Fibroblast of skin of abdomen (primary cell): ENCODE data around the gene MTHFD2. TPM values are rescaled to one million over a fixed set of nuclear protein-coding genes. Genes with fewer than 3 reads are reported as not detected.
"Not testable (repeated sequence)": the region's sequence is repeated elsewhere in the genome, so short reads cannot be mapped to it uniquely, and the experiment has no call there.

Experiments
- DNase-seq: peaks from one replicate; pipeline ENCODE4 v3.0.0-alpha.2; 2013
- polyA plus RNA-seq, 2 experiments: library from polyadenylated mRNA; unstranded; fragments of 120-200 nt; gene quantifications; one replicate each; pipeline ENCODE4 v1.2.1, GENCODE V29; 2013; ENCODE audit not compliant: insufficient read length in 2 of 2

The MTHFD2 gene
- polyA plus RNA-seq (2013, experiment 1 of 2; ENCODE audit: insufficient read length): 416 TPM
- polyA plus RNA-seq (2013, experiment 2 of 2; ENCODE audit: insufficient read length): 414 TPM

GRCh38 chr2:74198461-74199274 is at the start of gene MTHFD2:
Gene MTHFD2 (plus strand): TSS chr2:74198615. CDS start chr2:74198642, 27 bp downstream.
- peak; percentile 99 for DNase-seq

GRCh38 chr2:74149247-74149525 is 49.2 kb upstream of the MTHFD2 start:
- no peak for DNase-seq

- no peak for DNase-seq
Measured at GRCh38 chr2:74149570-74150319, 48.7 kb upstream of the MTHFD2 start.

GRCh38 chr2:74152954-74153353 is 45.5 kb upstream of the MTHFD2 start:
- no peak for DNase-seq

GRCh38 chr2:74155830-74156229 is 42.6 kb upstream of the MTHFD2 start:
- DNase-seq: no peak

GRCh38 chr2:74162951-74163350 is 35.5 kb upstream of the MTHFD2 start:
- DNase-seq: no peak

- no peak for DNase-seq
Measured at GRCh38 chr2:74164761-74165160, 33.7 kb upstream of the MTHFD2 start.

GRCh38 chr2:74168739-74169138 is 29.7 kb upstream of the MTHFD2 start:
- DNase-seq: no peak

GRCh38 chr2:74174909-74175308 is 23.5 kb upstream of the MTHFD2 start:
- no peak for DNase-seq

GRCh38 chr2:74177696-74178095 is 20.7 kb upstream of the MTHFD2 start:
- DNase-seq: no peak

GRCh38 chr2:74178211-74179062 is 20.0 kb upstream of the MTHFD2 start, which contains the start of gene MOB1A:
Gene MOB1A (minus strand): TSS chr2:74178879. CDS start chr2:74178674, 205 bp downstream.
- DNase-seq: peak; percentile 98

- DNase-seq: no peak
Measured at GRCh38 chr2:74179063-74179865, 19.2 kb upstream of the MTHFD2 start.

- peak; percentile 4 for DNase-seq
Measured at GRCh38 chr2:74181739-74182138, 16.7 kb upstream of the MTHFD2 start.

GRCh38 chr2:74183878-74184277 is 14.5 kb upstream of the MTHFD2 start:
- DNase-seq: no peak

- DNase-seq: no peak
Measured at GRCh38 chr2:74186038-74186437, 12.4 kb upstream of the MTHFD2 start.

GRCh38 chr2:74186706-74187105 is 11.7 kb upstream of the MTHFD2 start:
- DNase-seq: not testable (repeated sequence)

- peak; percentile 83 for DNase-seq
Measured at GRCh38 chr2:74188018-74188601, 10.3 kb upstream of the MTHFD2 start.

GRCh38 chr2:74188696-74189095 is 9.7 kb upstream of the MTHFD2 start:
- DNase-seq: no peak

- no peak for DNase-seq
Measured at GRCh38 chr2:74191596-74192380, 6.6 kb upstream of the MTHFD2 start.

GRCh38 chr2:74194799-74195198 is 3.6 kb upstream of the MTHFD2 start:
- no peak for DNase-seq

GRCh38 chr2:74197049-74197448 is 1.4 kb upstream of the MTHFD2 start:
- DNase-seq: no peak
